BLaER1 (cell line): ENCODE measurements around the gene SREBF1.

Experiments used
- H3K27ac ChIP-seq: shearing (Covaris generic); formaldehyde crosslinking; 2 replicates; pipeline ENCODE4 v1.8.1; 2022
- H3K27me3 ChIP-seq: shearing (Covaris generic); formaldehyde crosslinking; 2 replicates; pipeline ENCODE4 v1.8.1; 2022
- H3K36me3 ChIP-seq: shearing (Covaris generic); formaldehyde crosslinking; 2 replicates; pipeline ENCODE4 v1.8.1; 2022
- H3K4me1 ChIP-seq: shearing (Covaris generic); formaldehyde crosslinking; 2 replicates; pipeline ENCODE4 v1.8.1; 2022
- H3K4me2 ChIP-seq: shearing (Covaris generic); formaldehyde crosslinking; 2 replicates; pipeline ENCODE4 v1.8.1; 2022
- H3K4me3 ChIP-seq: shearing (Covaris generic); formaldehyde crosslinking; 2 replicates; pipeline ENCODE4 v1.8.1; 2022
- H3K9ac ChIP-seq: shearing (Covaris generic); formaldehyde crosslinking; 2 replicates; pipeline ENCODE4 v1.8.1; 2022
- H3K9me3 ChIP-seq: shearing (Covaris generic); formaldehyde crosslinking; 2 replicates; pipeline ENCODE4 v1.8.1; 2022
- H4K20me1 ChIP-seq: shearing (Covaris generic); formaldehyde crosslinking; 2 replicates; pipeline ENCODE4 v1.8.1; 2022
- Cebpa-rat ChIP-seq: shearing (Covaris generic); IDR thresholded peaks from 2 replicates; pipeline ENCODE4 v1.8.1; 2022

The SREBF1 gene

DNA sequence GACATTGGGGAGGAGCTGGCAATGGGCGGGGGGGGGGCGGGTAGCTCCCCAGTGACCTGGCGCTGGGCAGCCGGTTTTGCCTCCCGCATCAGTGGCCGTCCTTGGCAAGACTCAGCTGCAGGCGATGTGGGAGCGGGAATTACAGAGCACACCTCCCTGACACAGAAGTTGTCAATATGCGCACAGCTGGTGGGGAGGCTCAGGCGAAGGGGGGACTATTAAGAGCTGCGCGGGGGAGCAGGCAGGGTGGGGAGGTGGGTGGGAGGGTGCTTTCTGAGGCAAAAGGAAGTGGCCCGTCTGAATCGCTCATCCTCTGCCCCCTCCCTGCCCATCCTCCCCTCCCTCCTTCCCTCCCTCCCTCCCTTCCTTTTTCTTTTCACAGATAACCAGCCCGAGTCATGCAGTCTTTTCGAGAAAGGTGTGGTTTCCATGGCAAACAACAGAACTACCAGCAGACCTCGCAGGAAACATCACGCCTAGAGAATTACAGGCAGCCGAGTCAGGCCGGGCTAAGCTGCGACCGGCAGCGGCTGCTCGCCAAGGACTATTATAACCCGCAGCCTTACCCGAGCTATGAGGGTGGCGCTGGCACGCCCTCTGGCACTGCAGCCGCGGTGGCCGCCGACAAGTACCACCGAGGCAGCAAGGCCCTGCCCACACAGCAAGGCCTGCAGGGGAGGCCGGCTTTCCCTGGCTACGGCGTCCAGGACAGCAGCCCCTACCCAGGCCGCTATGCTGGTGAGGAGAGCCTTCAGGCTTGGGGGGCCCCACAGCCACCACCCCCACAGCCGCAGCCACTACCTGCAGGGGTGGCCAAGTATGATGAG lies 44.0 kb downstream of the SREBF1 start:
- no peaks in the 10 kb centered on the region for H3K27me3 ChIP-seq
- peaks cover 100% of the 10 kb centered on the region for H4K20me1 ChIP-seq
- peaks cover 44% of the 10 kb centered on the region for H3K36me3 ChIP-seq
- H3K9ac ChIP-seq, result no peak overlapping the region
- no peak for TF ChIP-seq Cebpa-rat
- H3K4me1 ChIP-seq, result peaks cover 97% of the 10 kb centered on the region
- H3K4me2 ChIP-seq, result peak overlapping the region; percentile 79
- no peak overlapping the region for H3K4me3 ChIP-seq
- no peaks in the 10 kb centered on the region for H3K9me3 ChIP-seq
- no peak overlapping the region for H3K27ac ChIP-seq

DNA sequence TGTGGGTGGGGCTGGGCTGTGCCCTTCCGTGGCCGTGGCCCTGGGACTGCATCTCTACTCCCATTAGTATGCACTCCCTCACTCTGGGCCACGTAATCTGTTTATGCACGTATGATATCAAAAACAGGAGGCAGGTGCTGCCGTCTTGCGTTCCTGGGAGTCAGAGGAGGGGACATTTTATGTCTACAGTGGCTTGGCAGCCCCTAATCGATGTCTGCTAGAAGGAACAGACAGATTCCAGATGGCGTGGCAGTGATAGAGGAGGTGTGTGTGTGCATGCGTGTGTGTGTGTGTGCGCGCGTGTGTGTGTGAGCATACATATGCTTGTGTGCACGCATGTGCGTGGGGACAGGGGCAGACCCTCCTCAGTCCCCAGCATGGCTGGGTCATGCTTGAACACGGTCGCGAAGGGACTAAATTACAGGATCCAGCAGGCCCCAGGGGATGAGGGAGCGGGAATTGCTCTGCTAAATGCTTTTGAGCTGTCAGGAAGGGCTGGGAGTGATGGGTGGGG lies 44.7 kb downstream of the SREBF1 start:
- Histone ChIP-seq H3K27ac (peak overlapping the region; percentile 35; the same call in 1 of the 2 replicates), H3K4me2 (peak overlapping the region; percentile 79), H4K20me1 (peaks cover 100% of the 10 kb centered on the region), H3K9ac (0 out of 2 replicates have a peak overlapping the region, but pooled peaks have one; percentile 29), H3K4me1 (peaks cover 97% of the 10 kb centered on the region), H3K27me3 (no peaks in the 10 kb centered on the region), H3K4me3 (no peak overlapping the region), H3K36me3 (peaks cover 42% of the 10 kb centered on the region), H3K9me3 (no peaks in the 10 kb centered on the region)
- no peak for TF ChIP-seq Cebpa-rat

DNA sequence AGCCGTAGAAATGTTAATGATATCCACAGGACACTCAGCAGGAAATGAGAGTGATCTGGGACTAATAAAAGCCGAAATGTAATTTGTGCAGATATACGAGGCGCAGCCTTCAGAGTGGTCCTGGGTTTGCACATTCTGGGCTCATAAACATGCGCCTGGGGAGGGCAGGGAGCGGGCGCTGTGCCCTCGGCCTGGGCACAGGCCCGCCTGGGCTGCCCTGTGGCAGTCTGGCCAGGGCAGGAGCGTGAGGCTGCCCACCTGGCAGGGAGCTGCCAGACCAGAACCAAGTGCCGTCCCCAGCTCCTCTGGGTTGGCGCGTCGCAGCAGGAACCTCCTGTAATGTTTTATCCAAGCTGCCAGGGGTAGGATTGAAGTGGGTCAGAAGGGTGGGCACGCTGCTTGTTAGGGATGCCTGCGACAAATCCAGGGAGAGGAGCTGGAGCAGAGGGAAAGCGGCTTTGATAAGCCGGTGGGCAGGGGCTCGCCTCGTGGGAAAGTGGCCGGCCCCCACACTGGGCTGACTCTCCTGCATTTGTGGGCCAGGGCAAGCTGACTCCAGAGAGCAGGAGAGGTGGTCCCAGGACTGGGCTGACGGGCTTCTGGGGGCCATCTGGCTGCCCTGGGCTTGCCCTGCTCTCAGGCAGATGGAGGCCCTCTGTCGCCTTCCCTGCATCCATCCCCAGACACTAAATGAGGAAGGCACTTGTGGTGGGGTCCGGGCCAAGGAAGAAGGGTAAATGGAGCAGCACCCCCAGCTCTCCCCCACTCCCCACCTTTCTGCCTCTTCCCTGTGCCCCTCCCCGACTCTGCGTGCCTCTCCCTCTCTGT lies 45.9 kb downstream of the SREBF1 start:
- Histone ChIP-seq H3K36me3 (peaks cover 29% of the 10 kb centered on the region), H3K27ac (peak overlapping the region; percentile 35; the same call in 1 of the 2 replicates), H3K4me3 (no peak overlapping the region), H3K4me2 (peak overlapping the region; percentile 79), H3K9me3 (no peaks in the 10 kb centered on the region), H3K9ac (peak overlapping the region; percentile 29; the same call in 1 of the 2 replicates), H3K27me3 (no peaks in the 10 kb centered on the region), H3K4me1 (peaks cover 97% of the 10 kb centered on the region), H4K20me1 (peaks cover 100% of the 10 kb centered on the region)
- TF ChIP-seq Cebpa-rat, result no peak

DNA sequence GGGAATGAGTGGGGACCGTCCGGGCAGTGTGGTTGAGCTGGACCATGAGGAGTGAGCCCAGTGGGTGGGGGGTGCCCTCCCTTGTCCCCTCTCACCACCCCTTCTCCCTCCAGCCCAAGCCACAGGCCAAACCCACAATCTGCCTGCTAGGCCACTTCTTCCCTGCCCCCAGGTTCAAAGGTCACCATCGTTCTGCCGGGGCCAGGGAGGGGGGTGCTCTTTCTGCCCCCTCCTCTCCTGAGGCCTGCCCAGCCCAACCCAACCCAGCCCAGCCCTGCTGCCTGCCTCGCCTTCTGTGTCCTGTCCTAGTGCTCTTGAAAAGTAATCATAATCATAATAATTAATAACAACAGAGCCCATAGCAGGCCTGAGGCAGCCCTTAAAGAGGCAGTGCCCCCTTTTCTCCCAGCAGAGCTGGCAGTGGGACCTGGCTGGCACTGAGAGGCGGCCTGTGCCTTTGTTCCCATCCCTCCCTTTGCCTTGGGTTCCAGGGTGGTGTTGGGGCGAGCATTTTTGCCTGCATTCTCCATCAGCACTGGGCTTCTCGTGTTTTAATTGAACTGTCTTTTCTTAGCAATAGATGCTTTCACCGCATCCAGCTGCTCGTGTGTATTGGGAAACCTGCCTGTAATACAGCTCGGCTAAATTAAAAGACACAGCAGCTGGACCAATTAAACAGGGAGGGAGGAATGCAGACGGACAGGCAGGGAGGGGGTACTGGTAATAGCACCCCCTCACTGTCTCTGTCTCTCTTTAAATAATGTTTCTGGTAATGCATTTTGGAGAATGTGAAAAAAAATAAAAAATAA lies 46.8 kb downstream of the SREBF1 start:
- Histone ChIP-seq H4K20me1 (peaks cover 100% of the 10 kb centered on the region), H3K4me1 (peaks cover 97% of the 10 kb centered on the region), H3K9me3 (no peaks in the 10 kb centered on the region), H3K27ac (peak overlapping the region; percentile 6; the same call in 1 of the 2 replicates), H3K36me3 (peaks cover 21% of the 10 kb centered on the region), H3K4me3 (no peak overlapping the region), H3K4me2 (peak overlapping the region; percentile 79), H3K9ac (0 out of 2 replicates have a peak overlapping the region, but pooled peaks have one; percentile 12), H3K27me3 (no peaks in the 10 kb centered on the region)
- no peak for TF ChIP-seq Cebpa-rat

DNA sequence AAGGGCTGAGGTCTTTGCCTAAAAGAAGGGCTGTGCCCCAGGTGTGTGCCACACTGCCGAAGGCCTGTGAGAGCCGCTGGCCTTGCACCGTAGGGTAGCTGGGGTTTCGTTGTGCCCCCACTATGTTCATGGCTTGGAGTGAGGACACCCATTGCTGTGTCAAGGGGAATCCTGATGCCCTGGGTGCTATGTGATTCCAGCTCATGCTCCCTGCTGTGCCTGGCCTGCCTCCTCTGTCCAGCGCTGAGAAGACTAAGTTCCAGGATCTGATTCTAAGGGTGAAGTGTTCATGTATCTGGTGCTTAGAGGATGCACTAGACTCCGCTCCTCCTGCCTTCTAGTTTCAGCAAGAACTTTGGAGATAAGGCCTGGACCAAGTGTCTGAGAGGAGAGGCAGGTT lies 47.4 kb downstream of the SREBF1 start:
- Histone ChIP-seq H3K27me3 (no peaks in the 10 kb centered on the region), H3K27ac (no peak overlapping the region; the same call in 1 of the 2 replicates), H3K4me2 (peak overlapping the region; percentile 79), H3K4me3 (no peak overlapping the region), H3K4me1 (peaks cover 97% of the 10 kb centered on the region), H3K9me3 (no peaks in the 10 kb centered on the region), H3K36me3 (peaks cover 15% of the 10 kb centered on the region), H4K20me1 (peaks cover 100% of the 10 kb centered on the region), H3K9ac (0 out of 2 replicates have a peak overlapping the region, but pooled peaks have one; percentile 12)
- TF ChIP-seq Cebpa-rat, result no peak

DNA sequence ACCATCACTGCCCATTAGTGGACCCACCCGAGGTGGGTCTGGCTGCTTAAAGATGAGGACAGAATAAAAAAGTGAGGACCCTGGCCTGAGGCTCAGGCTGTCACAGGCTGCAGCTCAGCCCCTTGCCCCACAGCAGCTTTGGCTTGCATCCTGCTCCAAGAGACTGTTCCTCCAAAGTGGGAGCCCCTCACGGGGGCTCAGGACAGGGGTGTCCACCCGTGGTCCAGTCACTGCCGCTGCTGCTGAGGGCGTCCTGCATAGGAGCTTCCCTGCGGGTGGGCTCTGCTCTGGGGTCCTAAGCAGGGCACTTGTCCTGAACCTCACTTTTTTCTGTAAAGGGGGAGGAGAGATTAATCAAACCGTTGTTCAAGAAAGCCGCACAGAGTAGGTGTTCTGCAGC lies 47.8 kb downstream of the SREBF1 start:
- Histone ChIP-seq H3K4me1 (peaks cover 97% of the 10 kb centered on the region), H4K20me1 (peaks cover 100% of the 10 kb centered on the region), H3K27me3 (no peaks in the 10 kb centered on the region), H3K4me3 (no peak overlapping the region), H3K27ac (no peak overlapping the region), H3K4me2 (no peak overlapping the region; the same call in 1 of the 2 replicates), H3K9me3 (no peaks in the 10 kb centered on the region), H3K9ac (no peak overlapping the region), H3K36me3 (peaks cover 11% of the 10 kb centered on the region)
- TF ChIP-seq Cebpa-rat, result no peak

DNA sequence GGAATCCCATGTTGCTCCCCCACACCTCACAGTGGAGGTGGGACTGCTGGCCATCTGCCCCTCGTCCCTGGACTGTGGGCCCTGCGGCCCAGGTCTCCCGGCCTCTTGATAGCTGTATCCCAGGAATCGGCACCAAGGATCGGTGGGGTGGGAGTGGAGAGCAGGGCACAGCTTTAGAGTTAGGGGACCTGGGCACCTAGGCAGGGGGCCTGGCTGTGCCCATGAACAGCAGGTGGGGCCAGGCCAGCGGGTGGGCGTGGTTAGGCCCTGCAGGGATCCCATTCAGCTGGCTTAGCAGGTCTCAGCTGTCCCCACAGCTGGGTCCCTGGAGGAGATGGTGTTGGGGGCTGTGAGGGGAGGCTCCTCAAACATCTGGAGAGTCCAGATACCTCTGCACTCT lies 49.2 kb downstream of the SREBF1 start:
- peak overlapping the region; percentile 99 for H3K4me2 ChIP-seq
- H3K4me1 ChIP-seq, result peaks cover 92% of the 10 kb centered on the region
- no peaks in the 10 kb centered on the region for H3K27me3 ChIP-seq
- H3K36me3 ChIP-seq, result no peaks in the 10 kb centered on the region
- no peak overlapping the region; the same call in 1 of the 2 replicates for H3K9ac ChIP-seq
- TF ChIP-seq Cebpa-rat, result no peak
- H3K27ac ChIP-seq, result 0 out of 2 replicates have a peak overlapping the region, but pooled peaks have one; percentile 3
- H4K20me1 ChIP-seq, result peaks cover 100% of the 10 kb centered on the region
- H3K9me3 ChIP-seq, result no peaks in the 10 kb centered on the region
- no peak overlapping the region for H3K4me3 ChIP-seq

DNA sequence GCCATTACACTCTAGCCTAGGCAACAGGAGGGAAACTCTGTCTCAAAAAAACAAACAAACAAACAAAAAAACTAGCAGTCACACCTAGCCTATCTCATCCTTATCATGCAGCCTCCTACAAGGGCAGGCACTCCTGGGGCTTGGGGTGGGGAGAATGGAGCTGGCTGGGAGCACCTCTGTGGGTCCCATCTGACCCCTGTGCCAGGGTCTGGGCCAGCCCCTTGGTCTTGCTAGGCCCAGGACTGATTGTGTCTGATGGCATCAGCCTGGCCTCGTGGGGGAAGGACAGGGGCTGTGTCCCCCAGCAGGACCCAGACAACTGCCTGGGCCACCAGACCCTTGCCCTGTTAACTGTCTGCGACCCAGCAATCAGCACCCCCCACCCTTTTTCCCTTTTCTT lies 49.8 kb downstream of the SREBF1 start:
- Histone ChIP-seq H3K27ac (peak overlapping the region; percentile 3; the same call in 1 of the 2 replicates), H3K9me3 (no peaks in the 10 kb centered on the region), H4K20me1 (peaks cover 99% of the 10 kb centered on the region), H3K4me2 (peak overlapping the region; percentile 99), H3K4me3 (no peak overlapping the region), H3K36me3 (no peaks in the 10 kb centered on the region), H3K27me3 (no peaks in the 10 kb centered on the region), H3K4me1 (peaks cover 87% of the 10 kb centered on the region), H3K9ac (no peak overlapping the region)
- TF ChIP-seq Cebpa-rat, result no peak

DNA sequence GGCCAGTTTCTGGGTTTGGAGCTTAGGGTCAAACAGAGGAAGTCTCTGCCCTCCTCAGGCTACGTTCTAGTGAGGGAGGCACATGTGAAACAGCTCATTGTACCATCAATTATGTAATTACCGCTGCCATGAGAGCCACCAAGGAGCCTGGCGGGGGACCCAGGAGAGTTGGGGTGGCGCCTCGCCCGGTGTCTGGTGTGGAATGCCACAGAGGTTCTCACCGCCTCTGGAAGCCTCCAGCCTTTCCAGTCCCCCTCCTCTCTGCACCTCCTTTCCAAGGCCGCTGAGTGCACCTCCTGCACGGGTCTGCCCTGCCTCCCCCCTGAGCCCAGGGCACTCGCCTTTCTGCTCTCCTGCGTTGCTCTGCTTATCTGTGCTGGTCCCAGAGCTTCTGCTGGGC lies 51.4 kb downstream of the SREBF1 start:
- H3K9ac ChIP-seq, result no peak overlapping the region
- H3K4me1 ChIP-seq, result peaks cover 86% of the 10 kb centered on the region
- 0 out of 2 replicates have a peak overlapping the region, but pooled peaks have one; percentile 71 for H3K4me3 ChIP-seq
- peak overlapping the region; percentile 99 for H3K4me2 ChIP-seq
- no peak for TF ChIP-seq Cebpa-rat
- no peaks in the 10 kb centered on the region for H3K36me3 ChIP-seq
- peaks cover 99% of the 10 kb centered on the region for H4K20me1 ChIP-seq
- no peaks in the 10 kb centered on the region for H3K9me3 ChIP-seq
- no peaks in the 10 kb centered on the region for H3K27me3 ChIP-seq
- no peak overlapping the region for H3K27ac ChIP-seq
